Limb (tissue), 2 donors: ENCODE results near the gene INO80E.
"Not testable (repeated sequence)": the region's sequence is repeated elsewhere in the genome, so short reads cannot be mapped to it uniquely, and the experiment has no call there.

ENCODE experiments used
- DNase-seq, 2 donors: peaks; one replicate each; pipeline ENCODE4 v3.0.0-alpha.2; 2016; ENCODE audit errors: extremely low spot score in 2 of 2

The INO80E gene

DNA sequence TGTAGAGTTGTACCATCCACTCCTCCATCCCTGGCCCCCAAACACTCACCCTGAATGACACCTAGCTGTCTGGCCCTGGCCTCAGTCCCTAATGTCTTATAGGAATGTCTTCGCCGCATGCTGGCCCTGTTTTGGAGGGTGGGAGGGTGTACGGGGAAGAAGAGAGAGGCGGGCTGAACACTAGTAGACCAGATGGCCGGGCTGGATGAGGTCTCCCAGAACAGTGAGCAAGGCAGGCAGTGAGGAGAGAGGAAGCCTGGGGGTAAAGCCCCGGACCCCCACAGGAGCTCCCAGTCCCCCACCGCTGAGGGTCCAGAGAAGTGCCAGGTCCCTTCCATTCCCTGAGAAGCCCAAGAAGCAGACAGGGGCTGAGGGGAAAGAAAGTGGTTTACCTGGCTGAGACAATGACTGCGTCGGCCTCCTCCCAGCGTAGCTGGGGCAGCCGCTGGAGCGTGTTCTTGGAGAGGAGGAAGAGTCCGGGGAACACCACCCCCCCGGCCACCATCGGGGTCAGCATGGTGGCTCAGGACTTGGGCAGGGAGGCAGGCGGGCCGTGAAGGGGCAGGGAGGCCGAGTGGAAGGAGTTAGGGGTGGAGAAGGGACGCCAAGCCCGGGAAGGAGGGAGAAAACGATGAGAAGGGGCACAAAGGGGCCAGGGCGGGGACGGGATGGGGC lies 34.1 kb downstream of the INO80E start:
- no peak for DNase-seq

DNA sequence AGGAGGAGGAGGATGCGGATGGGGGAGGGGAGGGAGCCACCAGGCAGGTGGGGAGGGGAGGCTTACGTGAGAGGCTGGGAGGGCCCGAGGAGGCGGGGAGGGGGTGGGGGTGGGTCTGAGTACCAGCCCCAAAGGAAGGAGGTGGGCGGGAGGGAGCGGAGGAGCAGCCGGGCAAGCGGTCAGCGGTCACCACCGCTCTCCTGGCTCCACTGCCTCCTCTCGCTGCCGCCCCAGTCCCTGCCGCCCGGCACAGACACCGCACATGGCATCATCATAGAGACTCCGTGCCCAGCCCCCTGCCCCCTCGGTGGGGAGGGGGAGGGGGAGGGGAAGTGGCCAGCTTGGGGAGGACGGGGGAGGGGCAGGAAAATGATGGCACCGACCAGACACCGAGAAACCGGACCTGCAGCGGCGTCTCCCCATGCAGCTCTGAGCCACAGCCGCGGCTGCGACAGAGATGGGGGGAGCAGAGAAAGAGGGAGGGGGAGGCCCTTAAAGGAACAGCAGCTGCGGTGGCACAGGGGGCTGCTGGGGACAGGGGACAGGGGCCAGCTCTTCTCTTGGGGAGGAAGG lies 34.9 kb downstream of the INO80E start, which contains the start of gene TLCD3B:
Gene TLCD3B (minus strand): TSS at position 431 of the 573 bp plus-strand sequence. CDS start 744 bp downstream, outside the sequence.
- peak in 1 of 2 donors; percentile 67 for DNase-seq

DNA sequence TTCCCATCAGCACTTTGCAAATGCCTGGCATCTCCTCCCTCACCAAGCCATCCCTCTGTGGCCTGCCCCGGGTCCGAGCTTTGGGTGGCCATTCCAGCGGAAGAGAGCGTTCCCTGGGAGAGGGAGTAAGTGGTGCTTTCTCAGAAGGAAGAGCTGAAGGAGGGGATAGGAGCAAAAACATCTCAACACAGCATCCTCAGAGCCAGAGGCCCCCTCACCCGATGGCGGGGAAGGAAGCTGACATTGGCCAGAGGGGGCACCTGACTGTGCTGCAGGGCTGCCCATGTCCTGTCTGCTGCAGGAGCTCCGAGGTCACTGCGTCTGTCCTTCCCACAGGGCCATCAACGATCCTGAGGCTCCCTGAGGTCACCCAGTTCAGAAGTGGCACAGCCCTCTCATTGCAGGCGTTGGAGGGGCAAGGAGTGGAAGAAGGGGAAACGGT lies 35.5 kb downstream of the INO80E start:
- DNase-seq, result no peak

DNA sequence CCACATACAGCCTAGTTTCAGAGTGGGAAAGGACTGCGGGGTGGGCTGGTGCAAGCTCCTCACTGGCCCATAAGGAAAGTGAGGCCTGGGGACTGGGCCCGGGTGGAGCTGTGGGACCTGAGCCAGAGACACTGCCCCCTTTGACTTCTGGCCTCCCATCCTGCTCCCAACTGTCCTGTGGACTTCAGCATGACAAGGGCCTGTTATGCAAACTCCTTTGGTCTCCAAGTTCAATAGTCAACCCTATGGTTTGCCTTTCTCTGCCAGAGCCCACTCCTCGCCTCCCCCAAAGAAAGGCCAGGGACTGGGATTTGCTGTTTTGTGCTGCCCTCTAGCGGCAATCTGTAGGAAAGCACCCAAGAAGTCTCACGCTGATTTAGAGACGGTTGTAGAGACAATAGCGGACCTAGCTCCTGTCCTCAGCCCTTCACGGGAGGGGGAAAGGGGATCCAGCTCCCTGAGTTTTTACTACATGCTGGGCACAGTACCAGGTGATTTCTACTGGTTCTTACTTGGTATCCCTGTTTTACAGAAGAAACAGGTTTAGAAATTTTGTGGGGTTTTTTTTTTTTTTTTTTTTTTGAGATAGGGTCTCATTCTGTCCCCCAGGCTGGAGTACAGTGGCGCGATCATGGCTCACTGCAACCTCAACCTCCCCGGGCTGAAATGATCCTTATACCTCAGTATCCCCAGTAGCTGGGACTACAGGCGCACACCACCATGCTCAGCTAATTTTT lies 36.2 kb downstream of the INO80E start:
- peak; percentile 42 to 77 for DNase-seq

DNA sequence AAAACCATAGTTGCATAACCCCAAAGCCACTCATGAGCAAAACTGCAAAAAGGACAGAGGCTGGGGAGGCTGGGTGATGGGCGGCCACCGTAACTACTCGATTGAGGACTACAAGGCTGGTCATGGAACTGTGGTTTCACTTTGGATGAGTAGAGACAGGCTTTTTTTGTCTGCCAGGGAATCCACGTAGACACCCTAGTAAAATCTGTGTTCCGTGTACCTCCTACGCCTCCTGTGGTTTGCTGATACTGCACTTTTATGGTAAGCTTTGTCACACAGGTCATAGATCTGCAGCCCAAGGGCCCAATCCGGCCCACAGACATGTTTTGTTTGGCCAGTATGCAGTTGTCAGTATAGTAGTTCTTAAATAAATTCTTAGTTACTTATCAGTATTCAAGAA lies 37.2 kb downstream of the INO80E start:
- no peak for DNase-seq

DNA sequence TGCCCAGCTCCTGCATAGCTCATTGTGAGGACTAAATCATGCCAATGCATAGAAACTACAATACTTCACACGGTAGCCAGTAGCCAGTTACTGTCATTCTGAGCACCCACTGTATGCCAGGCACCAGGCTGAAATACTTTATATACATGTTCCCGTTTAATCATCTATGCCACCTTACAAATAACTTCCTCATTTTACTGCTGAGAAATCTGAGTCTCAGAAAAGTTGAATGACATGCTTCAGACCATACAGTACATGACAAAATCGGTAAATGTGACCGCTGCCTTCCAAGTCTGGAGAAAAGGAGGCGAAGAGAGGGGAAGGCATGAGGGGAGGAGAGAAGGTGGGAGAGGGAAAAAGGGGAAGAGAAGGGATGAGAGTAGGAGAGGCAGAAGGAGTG lies 44.2 kb downstream of the INO80E start:
- DNase-seq, result no peak

DNA sequence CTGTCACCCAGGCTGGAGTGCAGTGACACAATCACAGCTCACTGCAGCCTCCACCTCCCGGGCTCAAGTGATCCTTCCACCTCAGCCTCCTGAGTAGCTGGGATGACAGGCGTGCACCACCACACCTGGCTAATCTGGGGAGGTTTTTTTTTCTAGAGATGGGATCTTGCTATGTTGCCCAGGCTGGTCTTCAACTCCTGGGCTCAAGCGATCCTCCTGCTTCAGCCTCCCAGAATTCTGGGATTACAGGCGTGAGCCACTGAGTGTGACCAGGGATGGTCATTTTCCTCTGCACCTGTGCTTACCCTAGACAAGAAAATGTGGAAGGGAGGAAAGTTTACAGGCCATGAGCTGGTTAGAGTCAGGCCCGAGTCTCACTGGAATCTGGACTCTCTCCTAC lies 44.6 kb downstream of the INO80E start:
- not testable (repeated sequence) for DNase-seq

DNA sequence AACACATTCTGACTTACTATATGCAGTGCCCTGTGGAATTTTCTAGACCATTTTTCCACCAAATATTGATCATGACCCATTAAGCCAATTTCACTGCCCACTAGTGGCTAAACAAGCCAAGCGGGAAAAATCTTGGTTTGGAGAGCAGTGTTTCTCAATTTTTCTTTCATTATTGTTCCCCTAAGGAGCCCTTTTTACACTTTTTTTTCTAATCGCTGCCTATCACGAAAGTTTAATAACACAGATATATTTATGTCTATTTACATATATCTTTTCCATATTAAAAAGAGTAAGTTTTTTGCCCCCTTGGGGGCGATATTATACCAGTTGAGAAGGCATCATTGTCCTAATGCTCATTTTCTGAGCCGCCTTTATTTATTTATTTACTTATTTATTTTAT lies 45.8 kb downstream of the INO80E start:
- peak in 1 of 2 donors; percentile 24 for DNase-seq

DNA sequence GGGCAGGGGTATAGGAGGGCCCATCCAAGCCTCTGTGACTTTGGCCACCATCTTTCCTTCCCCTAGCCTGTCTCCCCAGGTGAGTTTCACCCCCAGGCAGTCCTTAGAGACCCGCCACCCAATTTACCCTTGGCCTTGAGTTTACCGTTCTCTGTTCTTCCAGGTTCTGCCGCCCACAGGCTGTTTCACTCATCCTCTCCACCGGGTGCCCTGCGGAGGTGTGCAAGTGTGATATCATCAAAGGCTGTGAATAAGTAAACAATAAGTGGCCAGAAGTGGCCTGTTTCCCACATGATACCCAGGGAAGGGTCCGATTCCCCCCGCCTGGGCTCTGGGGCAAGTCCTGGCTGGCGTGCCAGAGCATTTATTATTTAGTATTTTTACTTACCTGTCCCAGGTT lies 50.1 kb downstream of the INO80E start:
- no peak for DNase-seq

DNA sequence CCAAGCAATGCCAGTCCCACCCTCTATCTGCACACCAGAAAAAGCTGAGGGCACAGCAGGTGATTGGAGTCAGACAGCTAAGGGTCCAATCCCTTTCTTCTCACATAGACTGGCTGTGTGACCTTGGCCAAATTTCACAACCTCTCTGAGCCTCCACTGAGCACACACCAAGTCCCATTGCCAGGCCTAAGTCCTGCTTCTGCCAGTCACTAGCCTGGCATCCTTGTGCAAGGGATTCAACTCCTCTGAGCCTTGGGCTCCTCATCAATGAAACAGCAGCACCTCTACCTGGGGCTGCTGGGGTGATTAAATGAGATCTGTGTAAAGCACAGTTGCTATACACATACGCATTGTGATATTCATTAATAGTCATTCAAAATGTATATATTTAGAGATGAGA lies 50.5 kb downstream of the INO80E start:
- no peak for DNase-seq

DNA sequence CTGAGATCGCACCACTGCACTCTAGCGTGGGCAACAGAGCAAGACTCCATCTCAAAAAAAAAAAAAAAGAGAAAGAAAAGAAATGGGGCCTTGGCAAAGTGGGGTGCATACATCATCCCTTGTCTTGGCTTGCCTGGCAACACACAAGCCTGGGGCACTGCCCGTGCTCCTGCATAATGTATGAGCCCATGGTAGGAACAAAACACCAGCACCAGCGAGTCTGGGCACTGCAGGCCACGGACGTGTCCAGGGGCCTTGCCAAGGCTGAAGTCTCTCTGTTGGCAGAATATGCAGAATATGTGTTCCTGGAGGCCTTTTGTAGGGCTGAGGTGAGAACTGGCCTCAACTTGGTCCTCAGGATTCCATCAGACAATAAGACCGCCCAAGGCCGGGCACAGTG lies 53.8 kb downstream of the INO80E start:
- DNase-seq, result no peak

DNA sequence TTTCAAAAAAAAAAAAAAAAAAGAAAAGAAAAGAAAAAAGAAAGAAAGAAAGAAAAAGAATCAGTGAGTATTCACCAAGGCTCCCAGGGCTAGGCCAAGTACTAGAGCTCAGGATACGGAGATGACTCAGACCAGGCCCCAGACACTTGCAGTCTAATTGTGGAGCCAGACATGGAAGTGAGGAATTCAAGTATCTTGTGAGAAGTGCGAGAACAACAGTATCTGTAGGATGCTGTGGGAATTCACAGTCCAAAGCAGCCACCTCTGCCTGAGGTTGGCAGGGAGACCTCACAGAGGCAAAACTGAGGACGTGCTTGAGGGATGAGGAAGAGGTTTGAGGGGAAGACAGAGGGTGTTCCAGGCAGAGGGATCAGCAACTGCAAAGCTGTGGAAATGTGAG lies 55.5 kb downstream of the INO80E start:
- no peak for DNase-seq

DNA sequence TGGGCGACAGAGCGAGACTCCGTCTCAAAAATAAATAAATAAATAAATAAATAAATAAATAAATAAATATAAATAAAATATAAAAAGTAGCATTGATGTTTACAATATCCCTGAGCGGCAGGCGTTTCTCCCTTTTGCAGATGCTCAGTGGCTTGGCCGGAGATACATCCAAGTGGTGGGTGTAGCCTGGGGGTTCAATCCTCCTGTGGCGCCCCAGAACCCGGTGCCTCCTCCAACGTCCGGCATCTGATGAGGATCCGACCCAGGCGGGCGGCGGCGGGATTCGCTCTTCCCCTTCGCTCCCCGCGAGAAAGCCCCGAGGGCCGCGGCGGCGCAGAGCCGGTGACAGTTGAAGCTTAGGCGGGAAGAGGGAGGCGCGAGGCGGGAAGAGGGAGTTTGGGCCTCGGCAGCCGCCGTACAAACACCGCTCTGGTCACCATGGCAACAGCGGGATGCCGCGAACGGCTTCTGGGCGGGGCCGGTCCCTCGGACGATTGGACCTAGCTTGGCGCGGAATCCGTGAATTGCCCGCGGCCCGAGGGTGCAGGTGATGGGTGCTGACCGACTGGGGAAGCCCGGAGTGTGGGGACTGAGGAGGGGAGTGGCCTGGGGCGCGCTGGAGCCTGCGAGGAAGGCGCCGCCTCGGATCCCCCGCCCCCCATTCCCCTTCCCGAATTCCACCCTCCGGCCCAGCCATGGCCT lies 56.8 kb downstream of the INO80E start:
- DNase-seq, result peak; percentile 93 to 96

DNA sequence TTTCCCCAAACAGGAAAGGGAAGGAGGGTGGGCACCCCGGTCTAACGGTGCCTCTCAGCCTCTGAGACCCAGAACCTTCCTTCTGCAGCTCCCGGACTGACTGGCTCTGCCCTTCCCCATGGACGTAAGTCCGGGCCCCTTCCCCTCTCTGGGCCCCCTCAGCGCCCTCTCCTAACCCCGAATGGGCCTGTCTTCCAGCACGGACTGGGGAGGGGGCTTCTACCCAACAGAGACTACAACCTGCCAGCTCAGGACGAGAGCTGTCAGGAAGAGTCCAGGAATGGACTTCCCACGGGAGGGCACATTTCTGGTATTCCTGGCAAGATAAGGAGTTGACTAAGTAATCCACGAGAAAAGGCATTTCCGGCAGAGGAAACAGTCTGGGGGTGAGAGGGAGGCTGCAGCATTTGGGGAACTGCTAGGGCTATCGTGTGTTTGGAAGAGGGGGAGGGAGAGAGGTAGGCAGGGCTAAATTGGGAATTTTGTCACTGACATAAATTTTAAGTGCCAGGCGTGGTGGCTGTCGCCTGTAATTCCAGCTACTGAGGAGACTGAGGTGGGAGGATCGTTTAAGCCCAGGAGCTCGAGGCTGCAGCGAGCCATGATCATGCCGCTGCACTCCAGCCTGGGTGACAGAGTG lies 57.5 kb downstream of the INO80E start:
- no peak for DNase-seq

DNA sequence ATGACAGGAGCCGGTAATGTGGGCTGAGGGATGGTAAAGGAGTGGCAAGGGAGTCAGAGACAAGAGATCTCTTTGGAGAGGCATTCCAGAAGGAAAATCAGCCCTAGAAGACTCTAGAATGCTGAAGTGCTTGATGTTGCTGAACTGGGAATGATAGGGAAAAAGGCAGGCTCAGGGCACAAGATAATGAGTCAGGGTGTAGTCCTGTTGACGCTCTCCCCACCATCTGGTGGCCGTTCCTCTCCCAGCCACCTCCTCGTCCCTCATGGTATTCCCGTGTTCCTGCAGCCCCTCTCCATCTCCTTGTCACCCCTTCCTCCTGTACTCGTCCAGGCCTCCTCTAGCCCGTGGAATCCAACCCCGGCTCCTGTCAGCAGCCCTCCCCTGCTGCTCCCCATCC lies 58.4 kb downstream of the INO80E start:
- DNase-seq, result no peak

DNA sequence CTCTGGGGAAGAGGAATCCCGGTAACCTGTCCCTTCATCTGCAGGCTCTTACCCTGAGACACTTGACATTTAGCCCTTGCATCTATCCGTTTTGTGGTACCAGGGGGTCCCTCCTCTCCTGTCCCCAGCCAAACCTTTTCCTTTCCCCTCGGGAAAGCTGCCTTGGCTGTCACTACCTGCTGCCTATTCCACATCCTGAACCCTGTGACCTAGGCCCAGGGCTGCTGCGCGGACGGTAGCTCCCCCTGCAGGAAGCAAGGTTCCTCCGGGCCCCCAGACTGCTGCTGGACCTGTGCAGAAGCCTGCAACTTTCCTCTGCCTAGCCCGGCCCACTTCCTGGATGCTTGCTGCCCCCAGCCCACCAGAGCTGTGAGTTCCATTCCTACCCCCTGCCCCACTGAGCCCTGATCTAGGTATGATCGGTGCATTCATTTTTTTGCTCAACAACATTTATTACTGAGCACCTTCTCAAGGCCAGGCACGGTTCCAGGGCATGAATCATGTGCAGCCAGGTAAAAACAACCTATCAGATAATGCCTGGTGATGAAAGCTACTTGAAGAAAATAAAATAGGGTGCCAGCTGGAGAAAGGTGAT lies 59.0 kb downstream of the INO80E start:
- DNase-seq, result no peak
